NCI-H1694 treated with DMSO at 0.1 percent for 48 hours (cell line): ENCODE data around the gene RECQL.

Source experiments
- DNase-seq: peaks from one replicate; lab custom pipeline; 2025; lab: John Stamatoyannopoulos, UW

Gene RECQL

GRCh38 chr12:21501258-21502163 is at the start of gene RECQL, which contains the start of gene GOLT1B:
RECQL (minus strand) TSS chr12:21501635; CDS start chr12:21499570, 2,065 bp downstream.
GOLT1B (plus strand) TSS chr12:21501789; CDS start chr12:21501924, 135 bp downstream.
- DNase-seq = peak; percentile 99

GRCh38 chr12:21547437-21547836 is 46.0 kb upstream of the RECQL start:
- no peak for DNase-seq

GRCh38 chr12:21546716-21547115 is 45.3 kb upstream of the RECQL start:
- DNase-seq = no peak

GRCh38 chr12:21545557-21545956 is 44.1 kb upstream of the RECQL start:
- DNase-seq = no peak

GRCh38 chr12:21543151-21543550 is 41.7 kb upstream of the RECQL start:
- no peak for DNase-seq

GRCh38 chr12:21542403-21542802 is 41.0 kb upstream of the RECQL start:
- DNase-seq = no peak

GRCh38 chr12:21541773-21542172 is 40.3 kb upstream of the RECQL start:
- DNase-seq = no peak

- no peak for DNase-seq
Measured at GRCh38 chr12:21539797-21540196, 38.4 kb upstream of the RECQL start.

- DNase-seq = no peak
Measured at GRCh38 chr12:21538061-21538653, 36.7 kb upstream of the RECQL start.

GRCh38 chr12:21529456-21529855 is 28.0 kb upstream of the RECQL start:
- no peak for DNase-seq

- no peak for DNase-seq
Measured at GRCh38 chr12:21528953-21529352, 27.5 kb upstream of the RECQL start.

GRCh38 chr12:21527451-21528180 is 26.2 kb upstream of the RECQL start:
- peak; percentile 69 for DNase-seq

- peak; percentile 38 for DNase-seq
Measured at GRCh38 chr12:21526721-21527345, 25.4 kb upstream of the RECQL start.

GRCh38 chr12:21526053-21526452 is 24.6 kb upstream of the RECQL start, which contains the start of gene SPX:
SPX (plus strand) TSS chr12:21526296; CDS start chr12:21526473, 177 bp downstream.
- no peak for DNase-seq

GRCh38 chr12:21523148-21523547 is 21.7 kb upstream of the RECQL start:
- DNase-seq = no peak

- no peak for DNase-seq
Measured at GRCh38 chr12:21521541-21521940, 20.1 kb upstream of the RECQL start.

GRCh38 chr12:21518451-21518850 is 17.0 kb upstream of the RECQL start:
- DNase-seq = no peak

- no peak for DNase-seq
Measured at GRCh38 chr12:21516281-21516680, 14.8 kb upstream of the RECQL start.

GRCh38 chr12:21509768-21510167 is 8.3 kb upstream of the RECQL start:
- no peak for DNase-seq

- no peak for DNase-seq
Measured at GRCh38 chr12:21507849-21508248, 6.4 kb upstream of the RECQL start.

GRCh38 chr12:21505888-21506287 is 4.5 kb upstream of the RECQL start:
- DNase-seq = no peak

- DNase-seq = no peak
Measured at GRCh38 chr12:21502872-21503271, 1.4 kb upstream of the RECQL start.
